Progenitor cell of endocrine pancreas (in vitro differentiated cells): ENCODE measurements around the gene CCN5. TPM values are rescaled to one million over a fixed set of nuclear protein-coding genes. Genes with fewer than 3 reads are reported as not detected.

Experiments
- DNase-seq: peaks from one replicate; pipeline ENCODE4 v3.0.0; 2021; ENCODE audit warnings: low spot score; ENCODE audit not compliant: unreplicated experiment
- H3K27ac Mint-ChIP-seq: 2 replicates; pipeline ENCODE4 v1.8.0; 2021; ENCODE audit warnings: mild to moderate bottlenecking, moderate library complexity, mixed read lengths
- H3K27me3 Mint-ChIP-seq: 2 replicates; pipeline ENCODE4 v1.8.0; 2021; ENCODE audit warnings: mixed read lengths
- H3K36me3 Mint-ChIP-seq: 2 replicates; pipeline ENCODE4 v1.8.0; 2022; ENCODE audit warnings: mixed read lengths; ENCODE audit not compliant: insufficient read depth
- H3K4me1 Mint-ChIP-seq: 2 replicates; pipeline ENCODE4 v1.8.0; 2021; ENCODE audit warnings: low read depth, mixed read lengths
- H3K4me3 Mint-ChIP-seq: 2 replicates; pipeline ENCODE4 v1.8.0; 2021; ENCODE audit warnings: low read depth, mild to moderate bottlenecking, moderate library complexity, mixed read lengths
- H3K9me3 Mint-ChIP-seq: 2 replicates; pipeline ENCODE4 v1.8.0; 2021; ENCODE audit warnings: low read depth, mixed read lengths
- CTCF ChIP-seq: fragments of 200-600 bp; sonication (generic); IDR thresholded peaks from one replicate; pipeline ENCODE4 v1.5.0; 2021; ENCODE audit warnings: antibody characterized with exemption, mild to moderate bottlenecking; ENCODE audit not compliant: unreplicated experiment
- total RNA-seq: library from RNA; stranded (reverse); gene quantifications from 2 replicates; pipeline ENCODE4 v1.2.1, GENCODE V29; 2021

Gene CCN5
- total RNA-seq, 1 donor from 2014 or later, result not detected

GRCh38 chr20:44734938-44735337 is 19.8 kb downstream of the CCN5 start:
- Mint-ChIP-seq H3K4me3 (no peak overlapping the region), H3K36me3 (peaks cover 1% of the 10 kb centered on the region), H3K9me3 (peaks cover 9% of the 10 kb centered on the region), H3K4me1 (peaks cover 10% of the 10 kb centered on the region), H3K27ac (no peak overlapping the region), H3K27me3 (peaks cover 12% of the 10 kb centered on the region)
- DNase-seq, result no peak
- peak; percentile 22 for TF ChIP-seq CTCF

GRCh38 chr20:44735816-44736169 is 20.6 kb downstream of the CCN5 start:
- TF ChIP-seq CTCF, result no peak
- Mint-ChIP-seq H3K9me3 (peaks cover 9% of the 10 kb centered on the region), H3K27me3 (peaks cover 15% of the 10 kb centered on the region), H3K27ac (no peak overlapping the region), H3K36me3 (peaks cover 1% of the 10 kb centered on the region), H3K4me1 (peaks cover 12% of the 10 kb centered on the region), H3K4me3 (no peak overlapping the region)
- DNase-seq, result no peak

GRCh38 chr20:44736170-44737021 is 21.2 kb downstream of the CCN5 start:
- peaks cover 1% of the 10 kb centered on the region for H3K36me3 Mint-ChIP-seq
- H3K4me1 Mint-ChIP-seq, result peaks cover 12% of the 10 kb centered on the region
- no peak overlapping the region for H3K27ac Mint-ChIP-seq
- peaks cover 16% of the 10 kb centered on the region for H3K27me3 Mint-ChIP-seq
- no peak for TF ChIP-seq CTCF
- H3K4me3 Mint-ChIP-seq, result no peak overlapping the region
- no peak for DNase-seq
- H3K9me3 Mint-ChIP-seq, result peaks cover 9% of the 10 kb centered on the region

GRCh38 chr20:44737116-44737515 is 21.9 kb downstream of the CCN5 start:
- peaks cover 23% of the 10 kb centered on the region for H3K27me3 Mint-ChIP-seq
- no peak overlapping the region for H3K27ac Mint-ChIP-seq
- peaks cover 11% of the 10 kb centered on the region for H3K4me1 Mint-ChIP-seq
- peaks cover 1% of the 10 kb centered on the region for H3K36me3 Mint-ChIP-seq
- TF ChIP-seq CTCF, result no peak
- DNase-seq, result no peak
- no peak overlapping the region for H3K4me3 Mint-ChIP-seq
- peaks cover 9% of the 10 kb centered on the region for H3K9me3 Mint-ChIP-seq

GRCh38 chr20:44738813-44739477 is 23.8 kb downstream of the CCN5 start:
- Mint-ChIP-seq H3K27ac (no peak overlapping the region), H3K4me3 (no peak overlapping the region), H3K36me3 (peaks cover 1% of the 10 kb centered on the region), H3K27me3 (peaks cover 31% of the 10 kb centered on the region), H3K9me3 (peaks cover 9% of the 10 kb centered on the region), H3K4me1 (peaks cover 4% of the 10 kb centered on the region)
- TF ChIP-seq CTCF, result no peak
- DNase-seq, result no peak
